GM10847 (cell line): Measurements from ENCODE around the gene SIGMAR1.

Experiments used
- POLR2A ChIP-seq: IDR thresholded peaks from 2 replicates; pipeline ENCODE4 v1.6.1; 2011; ENCODE audit not compliant: insufficient read length; ENCODE audit errors: extremely low read depth

The SIGMAR1 gene

DNA sequence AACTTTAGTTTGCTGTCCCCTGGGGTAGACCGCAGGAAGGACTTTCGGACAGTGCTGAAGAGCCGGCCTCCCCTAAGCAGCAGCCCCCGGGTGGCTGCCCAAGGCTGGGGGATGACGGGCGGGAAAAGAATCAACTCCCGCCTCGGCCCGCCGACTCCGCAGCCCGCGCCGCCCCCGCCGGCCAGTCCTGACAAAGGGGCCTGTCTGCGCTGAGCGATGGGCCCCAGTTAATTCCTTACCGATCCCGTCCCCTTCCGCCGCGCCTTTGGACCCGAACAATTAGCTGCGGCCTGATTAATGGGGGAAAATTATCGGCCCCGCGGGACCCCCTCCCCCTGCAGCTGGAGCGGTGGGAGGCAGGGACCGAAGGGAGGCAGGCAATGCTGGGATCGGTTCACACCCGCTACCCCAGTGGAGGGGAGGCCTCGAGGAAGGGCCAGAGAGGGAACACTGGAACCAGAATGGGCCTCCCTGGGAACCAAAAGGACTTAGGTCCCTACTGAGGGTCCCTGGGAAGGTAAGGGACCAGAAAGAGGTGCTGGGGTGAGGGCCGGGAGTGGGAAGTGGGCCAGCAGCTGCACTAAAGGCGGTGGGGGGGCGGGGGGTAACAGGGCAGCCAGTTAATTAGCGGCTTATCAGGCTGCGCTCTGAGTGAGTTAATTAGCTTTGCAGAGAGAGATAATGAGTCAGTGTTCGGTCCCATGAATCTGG, 13.0 kb downstream of the SIGMAR1 start:
- TF ChIP-seq POLR2A = no peak

DNA sequence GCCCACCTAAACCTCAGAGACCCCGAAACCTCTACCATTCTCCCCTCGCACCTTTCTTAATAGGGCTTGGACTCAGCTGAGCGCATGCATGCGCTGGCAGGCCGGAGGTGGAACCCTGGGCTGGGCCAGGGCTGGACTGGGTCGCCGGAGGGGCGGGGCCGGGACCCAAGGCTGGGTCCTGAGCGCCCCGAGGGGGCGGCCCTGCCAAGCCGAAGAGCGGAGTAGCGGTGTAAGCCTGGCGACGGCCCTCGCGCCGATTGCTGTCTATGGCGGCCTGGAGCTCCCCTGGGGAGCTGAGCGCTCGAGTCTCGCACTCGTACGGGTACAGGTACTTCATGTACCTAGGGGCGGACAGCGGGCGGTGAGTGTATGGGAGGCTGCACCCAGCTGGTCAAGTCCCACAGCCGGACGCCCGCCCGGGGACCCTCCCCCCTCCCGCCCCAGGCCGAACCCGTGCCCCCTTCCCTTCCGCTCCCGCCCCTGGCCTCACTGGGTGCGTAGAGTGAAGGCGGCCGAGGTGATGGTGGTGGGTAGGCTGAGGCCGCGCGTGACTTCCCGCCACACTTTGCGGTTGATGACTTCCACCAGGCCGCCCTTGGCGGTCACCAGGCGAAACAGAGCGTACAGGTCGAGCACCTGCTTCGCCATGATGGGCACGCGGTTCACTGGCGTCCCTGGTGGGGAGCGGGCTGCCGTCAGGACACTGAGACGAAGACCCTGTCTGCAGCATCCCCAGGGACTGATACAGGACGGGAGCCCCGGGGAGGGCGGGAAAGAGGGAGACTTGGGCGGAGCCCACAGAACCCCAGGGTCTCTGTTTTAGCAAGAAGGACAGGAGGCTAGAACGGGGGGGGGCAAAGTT, 14.0 kb downstream of the SIGMAR1 start:
- no peak for TF ChIP-seq POLR2A

DNA sequence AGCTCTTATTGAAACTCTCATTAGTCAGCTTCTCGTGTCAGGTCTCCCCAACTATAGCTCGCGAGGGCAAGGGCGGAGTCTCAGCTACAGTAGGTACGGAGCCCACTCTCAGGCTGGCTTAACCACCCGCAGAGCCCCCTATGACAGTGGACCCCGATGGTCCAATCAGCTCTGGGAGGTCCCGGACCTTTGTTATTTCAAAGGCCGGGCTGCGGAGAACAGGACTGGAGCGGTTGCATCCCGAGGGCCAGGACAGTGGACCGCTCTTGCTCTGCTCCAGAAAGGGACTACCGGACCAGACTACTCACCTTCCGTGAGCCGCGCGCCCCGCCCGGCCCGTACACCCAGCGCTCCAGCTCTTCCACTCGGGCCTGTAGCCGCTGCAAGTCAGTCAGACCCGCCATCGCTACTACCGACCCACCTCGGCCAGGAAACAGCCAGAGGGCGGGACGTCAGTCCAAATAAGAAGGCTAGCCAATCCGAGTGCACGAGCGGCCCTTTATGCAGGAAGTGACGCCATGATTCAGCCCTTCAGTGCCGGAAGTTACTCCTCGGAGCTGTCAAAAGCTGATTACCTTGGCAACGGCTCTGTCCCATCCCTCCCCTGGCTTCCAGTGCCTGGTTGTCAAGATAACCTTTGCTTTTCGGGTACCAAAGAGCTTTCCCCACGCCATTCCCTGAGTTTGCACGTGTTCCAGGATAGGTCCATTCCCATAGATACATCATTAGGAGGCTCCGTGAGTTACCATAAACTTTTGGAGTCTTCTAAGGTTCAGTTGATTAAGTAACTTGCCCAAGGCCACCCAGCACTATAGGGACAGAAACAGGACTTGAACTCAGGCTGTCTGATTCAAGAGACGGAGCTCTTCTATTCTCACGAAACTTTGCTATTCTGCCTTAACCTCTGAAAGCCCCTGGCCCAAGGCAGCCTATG, 17.3 kb downstream of the SIGMAR1 start, which contains the start of gene DCTN3:
DCTN3 (minus strand) TSS at position 435 of the 934 bp plus-strand sequence; CDS start at position 404, 31 bp downstream.
- peak; percentile 79 for TF ChIP-seq POLR2A

DNA sequence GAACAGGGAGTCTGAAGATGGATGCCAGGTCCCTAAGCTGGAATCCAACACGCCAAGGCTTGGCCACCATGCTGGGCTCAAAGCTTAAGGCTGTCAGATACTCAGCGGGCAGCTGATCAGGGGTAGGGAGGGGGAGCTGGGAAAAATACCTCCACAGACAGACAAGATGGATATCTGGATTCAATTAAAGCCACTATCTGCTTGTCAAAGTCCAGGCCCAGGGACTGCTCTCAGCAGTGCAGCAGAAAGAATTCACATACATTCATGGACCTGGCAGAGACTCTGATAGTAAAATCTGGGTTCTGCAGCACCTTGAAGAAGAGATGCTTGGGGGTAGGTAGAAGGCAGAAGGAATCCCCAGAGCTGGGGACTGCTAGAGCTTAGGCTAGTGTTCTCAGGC, 22.5 kb downstream of the SIGMAR1 start:
- TF ChIP-seq POLR2A = no peak

DNA sequence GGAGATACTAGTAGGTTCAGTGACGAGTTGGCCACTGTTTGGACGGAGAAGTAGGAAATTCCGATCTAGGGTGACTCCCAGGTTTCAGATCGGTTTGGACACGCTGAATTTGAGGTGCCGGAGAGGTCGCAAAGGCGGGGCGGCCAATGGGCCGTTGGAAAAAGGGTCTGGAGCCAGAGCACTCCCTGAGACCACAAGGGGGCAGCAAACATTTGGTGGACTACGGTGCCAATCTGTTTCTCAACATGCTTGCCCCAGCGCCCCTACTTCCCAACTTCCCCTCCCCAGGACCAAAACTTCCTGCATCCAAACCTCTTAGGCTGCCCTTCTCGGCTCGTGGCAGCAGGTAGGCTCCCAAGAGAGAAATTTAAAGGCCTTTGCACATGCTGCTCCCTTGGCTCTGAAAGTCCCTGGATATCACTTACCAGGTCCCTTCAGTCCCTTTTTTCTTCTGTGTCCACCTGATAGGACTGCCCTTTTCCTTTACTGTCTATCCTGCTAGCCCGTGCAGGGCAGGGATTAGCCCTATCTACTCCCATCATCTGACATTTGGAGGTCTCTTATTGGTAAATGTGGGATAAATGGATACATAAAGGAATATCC, 24.7 kb downstream of the SIGMAR1 start:
- TF ChIP-seq POLR2A = no peak

DNA sequence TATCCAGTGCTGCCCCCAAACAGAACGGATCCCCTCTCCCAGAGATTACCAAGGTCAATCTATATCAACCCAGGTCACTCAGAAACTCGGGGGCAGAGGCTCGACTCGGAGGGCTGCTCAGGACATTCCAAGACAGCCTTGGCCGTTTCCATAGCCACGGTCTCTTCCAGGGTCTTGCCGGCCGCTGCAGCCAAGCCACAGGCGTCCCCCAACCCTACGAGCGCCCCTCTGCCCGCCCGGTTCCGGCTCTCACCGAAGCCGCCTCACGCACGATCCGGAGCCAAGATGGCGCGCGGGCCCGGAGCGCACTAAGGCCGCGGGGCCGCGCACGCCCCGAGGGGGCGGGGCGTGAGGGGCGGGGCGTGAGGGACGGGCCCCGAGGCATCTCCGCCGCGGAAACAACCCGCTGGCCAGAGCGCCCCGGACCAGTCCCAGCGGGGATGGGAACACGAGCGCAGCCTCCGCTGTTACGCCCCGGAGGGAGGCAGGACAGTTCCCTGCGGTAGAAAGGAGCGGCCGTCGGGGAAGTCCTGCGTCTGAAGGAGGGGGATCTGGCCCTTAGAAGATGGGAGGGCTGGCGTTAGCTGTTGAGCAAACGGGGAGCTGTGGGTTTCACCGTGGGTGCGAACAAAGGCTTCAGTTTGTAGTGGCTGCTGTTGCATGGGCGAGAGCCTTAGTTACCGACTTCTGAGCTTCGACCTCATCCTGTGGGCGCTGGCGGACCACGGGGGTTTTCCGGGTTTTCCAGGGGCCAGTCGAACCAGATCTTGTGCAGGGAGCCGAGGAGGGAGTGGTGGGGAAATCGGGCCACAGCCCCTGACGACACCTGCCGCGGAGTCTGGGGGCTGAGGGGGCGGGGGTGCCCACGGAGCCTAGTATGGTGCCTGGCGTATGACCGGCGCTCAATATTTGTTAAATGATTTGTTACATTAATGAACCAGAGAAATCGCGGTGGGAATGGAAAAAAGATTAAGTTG, 25.5 kb downstream of the SIGMAR1 start, which contains the start of gene RPP25L:
RPP25L (minus strand) TSS at position 287 of the 977 bp plus-strand sequence. CDS start 801 bp downstream, outside the sequence.
- TF ChIP-seq POLR2A = peak; percentile 91

DNA sequence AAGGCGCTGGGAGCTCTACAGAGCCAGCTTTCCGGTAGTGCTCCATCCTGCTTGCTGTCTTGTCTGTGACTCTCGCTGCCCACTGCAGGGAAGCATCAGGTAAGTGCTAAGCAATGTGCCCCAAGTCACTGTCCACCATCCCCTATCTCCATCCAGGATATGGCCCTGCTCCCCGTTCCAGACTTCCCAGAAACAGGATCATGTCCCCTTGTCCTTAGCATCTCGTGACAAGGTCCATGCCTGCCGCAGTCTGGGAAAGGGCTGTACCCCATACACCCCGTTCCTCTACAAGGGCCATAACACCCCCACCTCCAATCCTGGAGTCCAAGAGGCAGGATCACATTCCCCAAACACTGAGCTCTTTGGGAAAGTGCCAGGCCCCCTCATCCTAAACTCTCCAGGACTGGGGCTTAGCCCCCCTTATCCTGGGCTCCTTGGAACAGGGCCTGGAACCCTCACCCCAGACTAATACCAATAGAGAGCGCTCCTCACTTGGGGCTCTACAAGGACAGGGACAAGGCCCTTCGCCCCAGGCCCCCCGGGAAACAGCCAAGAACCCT, 26.3 kb downstream of the SIGMAR1 start:
- TF ChIP-seq POLR2A = no peak

DNA sequence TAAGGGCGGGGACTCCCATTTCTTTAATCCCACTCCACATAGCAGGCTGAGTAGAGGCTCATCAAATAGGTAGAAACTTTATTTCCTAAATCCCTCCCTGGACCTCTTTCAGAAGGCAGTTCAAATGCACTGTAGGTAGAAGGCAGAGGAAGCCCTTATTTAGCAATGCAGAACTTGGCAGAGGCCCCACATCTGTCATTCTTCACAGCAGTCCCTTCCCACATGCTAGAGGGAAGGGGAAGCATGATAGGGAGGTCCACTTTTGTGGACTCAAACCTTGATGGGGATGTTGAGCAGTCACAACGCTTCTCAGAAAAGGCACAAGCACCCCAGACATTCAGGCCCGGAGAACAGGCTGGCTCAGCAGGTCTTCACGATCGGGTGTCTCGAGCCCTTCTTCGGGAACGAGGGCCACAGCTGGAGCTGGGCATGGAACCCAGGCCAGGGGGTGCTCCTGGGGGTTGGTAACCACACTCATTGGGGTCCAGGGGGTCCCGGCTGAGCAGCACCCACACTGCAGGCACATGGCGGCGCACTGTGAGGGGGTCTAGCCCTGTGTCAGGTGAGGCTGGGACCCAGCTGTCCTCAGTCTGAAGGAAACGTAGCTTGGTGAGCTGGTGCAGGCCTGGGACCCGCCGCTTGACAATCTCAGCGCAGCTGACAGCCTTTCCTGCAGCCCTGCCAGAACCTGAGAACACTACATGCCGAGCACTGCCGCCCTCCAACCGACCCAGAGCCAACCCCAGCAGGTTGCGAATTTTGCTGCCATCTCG, 27.0 kb downstream of the SIGMAR1 start:
- TF ChIP-seq POLR2A = no peak

DNA sequence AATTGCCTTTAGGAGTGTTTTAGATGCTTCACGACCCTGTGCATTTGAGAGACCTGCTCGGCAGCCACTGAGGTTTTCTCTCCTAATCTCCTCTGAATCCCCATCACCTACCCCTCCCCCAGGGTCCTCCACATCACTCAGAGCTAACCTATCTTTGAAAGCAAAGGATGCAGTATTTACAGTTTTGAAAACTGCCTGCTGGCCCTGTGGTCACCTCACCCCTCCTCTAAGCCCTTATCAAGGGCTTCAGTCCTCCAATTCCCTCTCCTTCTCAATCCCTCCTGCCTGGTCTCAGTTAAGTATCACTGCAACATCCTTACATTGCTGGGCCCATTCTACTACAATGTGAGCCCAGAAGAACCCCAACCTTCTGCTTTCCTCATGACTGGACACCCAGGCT, 30.3 kb downstream of the SIGMAR1 start:
- no peak for TF ChIP-seq POLR2A

DNA sequence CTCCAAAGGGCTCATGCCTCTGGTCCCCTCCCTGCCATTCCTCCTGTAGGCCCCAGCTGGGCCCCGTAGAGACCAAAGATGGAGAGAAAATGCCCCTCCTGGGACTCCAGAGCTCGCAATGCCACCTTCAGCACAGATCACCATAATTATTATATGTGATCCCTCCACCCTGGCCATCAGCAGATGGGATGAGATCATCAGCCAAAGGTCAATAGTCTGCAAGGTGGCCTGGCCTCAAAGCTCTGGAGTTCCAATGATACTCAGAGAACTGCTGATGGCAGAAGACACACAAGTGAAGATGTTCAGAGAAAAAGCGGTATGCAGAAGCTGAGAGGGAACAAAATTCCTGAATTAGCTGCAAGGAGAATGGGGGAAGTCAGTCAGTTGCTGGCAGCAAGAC, 30.7 kb downstream of the SIGMAR1 start:
- TF ChIP-seq POLR2A = no peak

DNA sequence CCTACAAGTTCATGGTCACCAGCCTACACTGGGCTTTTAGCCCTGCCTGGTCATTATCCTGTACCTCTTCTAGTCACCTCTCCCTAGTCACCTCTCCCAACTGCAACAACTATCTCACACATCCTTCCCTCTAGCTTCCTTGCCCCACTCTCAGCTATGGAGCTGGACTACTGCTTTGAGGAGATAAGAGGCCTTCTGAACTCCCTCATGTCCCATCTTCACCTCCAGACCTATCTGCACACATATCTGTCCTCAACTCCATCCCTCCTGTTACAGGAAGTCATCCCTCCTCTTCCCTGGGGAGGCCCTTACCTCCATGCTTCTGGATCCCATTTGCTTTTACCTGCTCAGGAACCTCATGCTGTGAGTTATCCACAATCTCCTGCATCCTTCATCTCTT, 31.4 kb downstream of the SIGMAR1 start:
- TF ChIP-seq POLR2A = no peak

DNA sequence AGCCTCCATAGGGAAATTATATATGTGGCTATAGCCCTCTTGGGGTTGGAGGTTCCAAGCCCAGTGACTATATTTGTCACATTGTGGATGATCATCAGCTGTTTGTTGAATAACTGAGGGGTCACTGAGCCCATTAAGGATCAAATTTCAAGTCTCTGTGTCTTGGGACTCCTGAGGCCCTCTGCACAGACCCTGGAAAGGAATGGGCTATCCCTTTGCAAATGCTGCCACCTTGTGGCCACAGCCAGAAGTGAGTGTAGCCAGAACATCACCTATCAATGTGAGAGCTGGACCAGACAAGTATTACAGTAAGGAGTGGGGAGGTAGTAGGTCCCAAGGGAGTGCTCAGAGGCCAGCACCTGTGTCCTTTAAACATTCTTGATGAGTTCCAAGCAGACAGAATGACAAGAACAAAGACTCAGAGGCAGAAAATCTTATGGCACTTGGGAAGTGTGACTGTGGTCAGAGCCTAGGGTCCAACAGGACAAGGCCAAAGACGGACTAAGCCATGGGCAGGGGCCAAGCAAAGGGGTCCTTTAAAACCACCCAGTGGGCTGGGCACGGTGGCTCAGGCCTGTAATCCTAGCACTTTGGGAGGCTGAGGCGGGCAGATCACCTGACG, 33.9 kb downstream of the SIGMAR1 start:
- no peak for TF ChIP-seq POLR2A

DNA sequence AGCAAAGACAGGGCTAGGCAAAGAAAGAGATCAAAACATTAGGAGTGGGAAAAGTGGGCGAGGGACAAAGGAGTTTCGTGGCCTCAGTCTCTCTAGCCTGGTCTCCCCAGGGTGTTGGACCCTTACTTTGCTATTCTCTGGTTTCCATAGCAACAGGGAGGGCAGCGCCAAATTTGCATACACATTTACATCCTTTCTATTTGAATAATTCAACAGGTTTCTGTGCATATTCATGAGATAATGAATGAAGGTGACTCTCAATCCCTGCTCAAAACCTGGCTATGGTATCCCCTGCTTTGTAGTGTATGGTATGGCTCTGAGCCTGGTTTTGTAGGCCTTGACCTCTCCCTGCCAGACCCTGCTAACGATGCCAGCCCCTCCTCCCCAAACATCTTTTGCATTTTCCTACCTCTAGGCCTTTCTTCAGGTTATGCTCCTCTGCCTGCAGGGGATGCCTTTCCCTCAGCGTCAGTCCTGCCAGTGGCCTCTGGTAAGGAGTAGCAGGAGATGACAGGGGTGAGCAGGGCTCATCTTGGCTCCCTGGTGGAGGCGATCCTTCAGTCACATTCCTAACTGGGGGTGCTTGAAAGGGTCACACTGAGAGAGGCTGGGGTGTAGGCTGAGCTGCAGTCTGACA, 35.5 kb downstream of the SIGMAR1 start:
- no peak for TF ChIP-seq POLR2A
